ENCODE data around the gene SLCO3A1. TPM values are rescaled to one million over a fixed set of nuclear protein-coding genes. Genes with fewer than 3 reads are reported as not detected.

Gene SLCO3A1
- total RNA-seq, 1 experiment from 2014 or later, result 1.4 TPM

GRCh38 chr15:91882858-91883586, 29.5 kb downstream of the SLCO3A1 start:
- Histone ChIP-seq H3K36me3 (replicated peaks; ENCODE audit: control insufficient read depth, insufficient read depth, low read length) (no peaks in the 10 kb centered on the region), H3K4me3 (ENCODE audit: insufficient read depth, low read depth, low read length) (no peak overlapping the region), H3K27me3 (ENCODE audit: control insufficient read depth, insufficient read depth, low read length) (no peaks in the 10 kb centered on the region)
- no peak for DNase-seq

GRCh38 chr15:91884606-91885005, 31.1 kb downstream of the SLCO3A1 start:
- Histone ChIP-seq H3K27me3 (ENCODE audit: control insufficient read depth, insufficient read depth, low read length) (no peaks in the 10 kb centered on the region), H3K36me3 (replicated peaks; ENCODE audit: control insufficient read depth, insufficient read depth, low read length) (no peaks in the 10 kb centered on the region), H3K4me3 (ENCODE audit: insufficient read depth, low read depth, low read length) (no peak overlapping the region)
- no peak for DNase-seq

- Histone ChIP-seq H3K27me3 (ENCODE audit: control insufficient read depth, insufficient read depth, low read length) (no peaks in the 10 kb centered on the region), H3K36me3 (replicated peaks; ENCODE audit: control insufficient read depth, insufficient read depth, low read length) (no peaks in the 10 kb centered on the region), H3K4me3 (ENCODE audit: insufficient read depth, low read depth, low read length) (no peak overlapping the region)
- no peak for DNase-seq
Measured at GRCh38 chr15:91885054-91885453, 31.5 kb downstream of the SLCO3A1 start.

- no peaks in the 10 kb centered on the region for H3K36me3 ChIP-seq (replicated peaks; ENCODE audit: control insufficient read depth, insufficient read depth, low read length)
- peak; percentile 39 for DNase-seq
- no peak overlapping the region for H3K4me3 ChIP-seq (ENCODE audit: insufficient read depth, low read depth, low read length)
- H3K27me3 ChIP-seq (ENCODE audit: control insufficient read depth, insufficient read depth, low read length), result no peaks in the 10 kb centered on the region
Measured at GRCh38 chr15:91885714-91886270, 32.3 kb downstream of the SLCO3A1 start.

- no peaks in the 10 kb centered on the region for H3K36me3 ChIP-seq (replicated peaks; ENCODE audit: control insufficient read depth, insufficient read depth, low read length)
- H3K4me3 ChIP-seq (ENCODE audit: insufficient read depth, low read depth, low read length), result no peak overlapping the region
- H3K27me3 ChIP-seq (ENCODE audit: control insufficient read depth, insufficient read depth, low read length), result no peaks in the 10 kb centered on the region
- no peak for DNase-seq
Measured at GRCh38 chr15:91886878-91887277, 33.4 kb downstream of the SLCO3A1 start.

- no peak for DNase-seq
- H3K27me3 ChIP-seq (ENCODE audit: control insufficient read depth, insufficient read depth, low read length), result no peaks in the 10 kb centered on the region
- H3K36me3 ChIP-seq (replicated peaks; ENCODE audit: control insufficient read depth, insufficient read depth, low read length), result no peaks in the 10 kb centered on the region
- no peak overlapping the region for H3K4me3 ChIP-seq (ENCODE audit: insufficient read depth, low read depth, low read length)
Measured at GRCh38 chr15:91887321-91887720, 33.8 kb downstream of the SLCO3A1 start.

DNA sequence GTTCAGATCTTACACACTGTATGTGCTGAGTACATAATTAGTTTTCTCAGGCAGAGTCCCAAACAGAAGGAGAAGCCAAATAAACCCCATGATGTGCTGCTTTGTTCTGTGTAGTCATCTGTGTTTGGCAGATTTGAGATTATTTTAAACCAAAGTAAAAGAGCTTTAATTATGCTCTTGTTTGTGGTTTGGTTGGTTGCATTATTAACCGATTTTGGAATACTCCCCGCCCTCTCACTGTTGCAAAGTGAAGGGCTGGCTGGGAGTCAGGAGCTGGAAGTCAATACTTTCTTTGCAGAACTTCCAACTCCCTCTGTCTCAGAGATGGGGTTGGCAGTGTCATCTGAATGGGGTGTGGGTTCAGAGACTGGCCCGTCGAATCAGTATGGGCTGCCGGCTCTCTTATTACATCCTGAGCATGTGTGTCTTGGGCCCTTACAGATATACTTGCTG, 34.4 kb downstream of the SLCO3A1 start:
- no peaks in the 10 kb centered on the region for H3K27me3 ChIP-seq (ENCODE audit: control insufficient read depth, insufficient read depth, low read length)
- H3K36me3 ChIP-seq (replicated peaks; ENCODE audit: control insufficient read depth, insufficient read depth, low read length), result no peaks in the 10 kb centered on the region
- H3K4me3 ChIP-seq (ENCODE audit: insufficient read depth, low read depth, low read length), result no peak overlapping the region
- DNase-seq, result no peak

- no peak for DNase-seq
- Histone ChIP-seq H3K4me3 (ENCODE audit: insufficient read depth, low read depth, low read length) (no peak overlapping the region), H3K27me3 (ENCODE audit: control insufficient read depth, insufficient read depth, low read length) (no peaks in the 10 kb centered on the region), H3K36me3 (replicated peaks; ENCODE audit: control insufficient read depth, insufficient read depth, low read length) (no peaks in the 10 kb centered on the region)
Measured at GRCh38 chr15:91889111-91889815, 35.8 kb downstream of the SLCO3A1 start.

GRCh38 chr15:91890614-91891013, 37.1 kb downstream of the SLCO3A1 start:
- no peaks in the 10 kb centered on the region for H3K27me3 ChIP-seq (ENCODE audit: control insufficient read depth, insufficient read depth, low read length)
- H3K36me3 ChIP-seq (replicated peaks; ENCODE audit: control insufficient read depth, insufficient read depth, low read length), result no peaks in the 10 kb centered on the region
- H3K4me3 ChIP-seq (ENCODE audit: insufficient read depth, low read depth, low read length), result no peak overlapping the region
- DNase-seq, result no peak

- no peak for DNase-seq
- H3K27me3 ChIP-seq (ENCODE audit: control insufficient read depth, insufficient read depth, low read length), result no peaks in the 10 kb centered on the region
- H3K4me3 ChIP-seq (ENCODE audit: insufficient read depth, low read depth, low read length), result no peak overlapping the region
Measured at GRCh38 chr15:91891101-91891500, 37.6 kb downstream of the SLCO3A1 start.

GRCh38 chr15:91891788-91892345, 38.4 kb downstream of the SLCO3A1 start:
- H3K4me3 ChIP-seq (ENCODE audit: insufficient read depth, low read depth, low read length), result no peak overlapping the region
- no peak for DNase-seq
- no peaks in the 10 kb centered on the region for H3K36me3 ChIP-seq (replicated peaks; ENCODE audit: control insufficient read depth, insufficient read depth, low read length)
- no peaks in the 10 kb centered on the region for H3K27me3 ChIP-seq (ENCODE audit: control insufficient read depth, insufficient read depth, low read length)

More at GRCh38 chr15:91891101-91891500, 37.6 kb downstream of the SLCO3A1 start:
- no peaks in the 10 kb centered on the region for H3K36me3 ChIP-seq (replicated peaks; ENCODE audit: control insufficient read depth, insufficient read depth, low read length)

DNA sequence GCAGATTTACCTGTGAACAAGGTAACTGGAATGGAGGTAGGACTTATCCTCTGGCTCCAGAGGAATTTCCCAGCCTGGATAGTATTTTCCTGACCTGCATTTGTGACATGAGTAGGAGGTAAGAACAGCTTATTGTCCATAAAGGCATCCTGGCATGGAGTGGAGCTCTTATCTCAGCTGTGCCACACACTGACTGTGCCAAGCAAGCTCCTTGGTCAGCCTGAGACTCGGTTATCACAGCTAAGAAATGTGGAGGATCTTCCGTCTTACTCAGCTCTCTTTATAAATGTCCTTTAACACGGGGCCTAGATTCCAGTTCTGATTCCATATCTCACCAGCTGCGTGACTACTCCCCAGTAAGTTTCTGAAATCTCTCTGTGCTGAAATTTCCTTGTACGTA, 38.9 kb downstream of the SLCO3A1 start:
- Histone ChIP-seq H3K4me3 (ENCODE audit: insufficient read depth, low read depth, low read length) (no peak overlapping the region), H3K27me3 (ENCODE audit: control insufficient read depth, insufficient read depth, low read length) (no peaks in the 10 kb centered on the region), H3K36me3 (replicated peaks; ENCODE audit: control insufficient read depth, insufficient read depth, low read length) (no peaks in the 10 kb centered on the region)
- DNase-seq, result no peak

DNA sequence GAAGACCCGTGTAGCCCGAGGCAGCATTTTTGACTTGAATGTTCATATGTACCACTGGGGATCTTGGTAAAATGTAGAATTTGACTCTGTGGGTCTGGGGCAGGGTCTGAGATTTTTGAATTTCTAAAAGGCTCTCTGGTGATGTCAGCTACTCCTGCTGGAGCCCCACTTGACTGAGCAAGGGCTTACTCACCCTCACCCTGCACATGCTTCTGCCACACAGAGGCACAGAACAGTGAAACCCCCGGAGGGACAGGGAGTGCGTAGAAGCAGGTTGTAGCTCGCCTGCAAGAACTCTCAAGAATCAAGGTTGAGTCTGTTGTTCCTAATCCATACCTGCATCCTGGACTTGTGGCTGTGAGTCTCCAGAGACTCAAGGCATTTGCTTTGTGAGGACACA, 41.1 kb downstream of the SLCO3A1 start:
- no peaks in the 10 kb centered on the region for H3K27me3 ChIP-seq (ENCODE audit: control insufficient read depth, insufficient read depth, low read length)
- no peaks in the 10 kb centered on the region for H3K36me3 ChIP-seq (replicated peaks; ENCODE audit: control insufficient read depth, insufficient read depth, low read length)
- no peak overlapping the region for H3K4me3 ChIP-seq (ENCODE audit: insufficient read depth, low read depth, low read length)
- no peak for DNase-seq

DNA sequence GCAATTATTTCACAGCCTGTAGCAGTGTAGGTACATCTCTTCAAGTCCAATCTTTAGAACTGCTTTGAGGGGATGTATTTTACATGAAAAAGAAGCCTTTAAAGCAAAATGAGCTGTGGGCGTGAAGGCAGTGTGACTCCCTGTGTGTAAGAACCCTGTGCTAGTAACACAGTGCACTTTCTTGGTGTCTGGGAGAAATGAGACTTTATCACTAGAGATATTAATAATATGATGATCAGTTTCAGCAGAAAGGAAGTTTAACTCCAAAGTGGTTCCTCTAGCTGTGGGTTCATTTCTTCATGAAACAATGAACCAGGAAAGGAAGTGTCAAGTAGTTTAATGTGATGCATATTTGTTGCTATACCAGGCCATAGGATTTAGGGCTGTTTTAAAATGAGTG, 41.5 kb downstream of the SLCO3A1 start:
- no peak for DNase-seq

More for the DNA sequence above, 41.5 kb downstream of the SLCO3A1 start:
- Histone ChIP-seq H3K36me3 (replicated peaks; ENCODE audit: control insufficient read depth, insufficient read depth, low read length) (no peaks in the 10 kb centered on the region), H3K27me3 (ENCODE audit: control insufficient read depth, insufficient read depth, low read length) (no peaks in the 10 kb centered on the region), H3K4me3 (ENCODE audit: insufficient read depth, low read depth, low read length) (no peak overlapping the region)
